ACC112 (cell line): ENCODE data around the gene SLC4A5.
"Not testable (repeated sequence)": the region's sequence is repeated elsewhere in the genome, so short reads cannot be mapped to it uniquely, and the experiment has no call there.

ENCODE experiments used
- H2AFZ ChIP-seq: fragments of 200-600 bp; sonication (generic); one replicate; pipeline ENCODE4 v1.6.0; 2017; ENCODE audit warnings: antibody characterized with exemption, low read length; ENCODE audit not compliant: unreplicated experiment
- H3K27ac ChIP-seq: fragments of 200-600 bp; sonication (generic); 2 replicates; pipeline ENCODE4 v1.5.1; 2014; ENCODE audit warnings: low read depth, mild to moderate bottlenecking, antibody characterized with exemption, low read length, moderate library complexity
- H3K27me3 ChIP-seq: fragments of 200-600 bp; sonication (generic); 2 replicates; pipeline ENCODE4 v1.6.1; 2014; ENCODE audit warnings: mild to moderate bottlenecking, antibody characterized with exemption, low read length, moderate library complexity, mixed read lengths; ENCODE audit not compliant: insufficient read depth
- H3K36me3 ChIP-seq: fragments of 200-600 bp; sonication (generic); 2 replicates; pipeline ENCODE4 v1.6.1; 2016; ENCODE audit warnings: mild to moderate bottlenecking, antibody characterized with exemption, low read length, moderate library complexity, mixed read lengths; ENCODE audit not compliant: insufficient read depth
- H3K4me1 ChIP-seq: fragments of 200-600 bp; sonication (generic); one replicate; pipeline ENCODE4 v1.6.1; 2016; ENCODE audit warnings: low read length, mixed read lengths; ENCODE audit not compliant: insufficient read depth, unreplicated experiment, control insufficient read depth
- H3K4me3 ChIP-seq: fragments of 200-600 bp; sonication (generic); 2 replicates; pipeline ENCODE4 v1.5.1; 2014; ENCODE audit warnings: mild to moderate bottlenecking, low read depth, low read length
- H3K79me2 ChIP-seq: fragments of 200-600 bp; sonication (generic); one replicate; pipeline ENCODE4 v1.6.0; 2016; ENCODE audit warnings: low read length; ENCODE audit not compliant: control insufficient read depth, unreplicated experiment, insufficient read depth

Gene SLC4A5

DNA sequence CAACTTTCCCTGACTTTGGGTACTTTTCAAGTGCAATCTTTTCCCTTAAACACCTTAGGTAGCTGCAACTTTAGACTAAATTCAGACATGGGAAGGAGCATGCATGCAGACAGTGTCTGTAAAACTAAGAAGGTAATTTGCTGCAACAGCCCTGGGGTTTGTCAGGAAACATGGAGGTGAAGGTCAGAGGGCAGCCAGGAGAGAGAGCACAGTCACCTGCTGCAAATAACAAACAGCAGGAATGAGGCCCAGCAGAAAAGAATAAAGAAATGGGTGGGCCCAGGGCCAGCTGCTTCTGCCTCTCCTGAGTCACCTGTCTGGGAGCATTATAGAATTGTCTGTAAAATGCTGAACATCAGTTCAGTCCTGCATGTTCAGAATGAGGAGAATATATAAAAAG is 109.6 kb downstream of the SLC4A5 start:
- H3K27me3 ChIP-seq: no peaks in the 10 kb centered on the region
- H2AFZ ChIP-seq: no peak overlapping the region

DNA sequence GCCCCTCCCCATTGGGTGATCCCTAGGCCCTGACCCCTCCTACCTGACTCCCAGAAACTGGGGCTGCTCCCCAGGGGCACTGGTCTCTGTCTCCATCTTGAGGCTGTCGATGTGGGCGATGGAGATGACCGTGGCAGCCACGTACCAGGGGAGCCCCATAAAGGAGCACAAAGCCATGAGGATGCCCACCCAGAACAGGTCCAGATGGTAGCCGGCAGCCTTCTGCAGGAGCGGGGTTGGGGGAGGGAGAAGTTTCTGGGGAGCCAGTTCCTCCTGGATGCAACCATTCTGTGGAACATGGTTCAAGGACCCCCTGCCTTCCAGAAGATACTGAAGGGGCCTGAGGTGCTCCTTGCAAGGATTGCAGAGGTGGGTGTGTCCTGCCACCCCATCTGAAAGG is 110.8 kb downstream of the SLC4A5 start:
- H3K79me2 ChIP-seq: no peaks in the 10 kb centered on the region
- no peak overlapping the region for H3K4me3 ChIP-seq
- H3K27ac ChIP-seq: no peak overlapping the region
- H3K36me3 ChIP-seq: no peaks in the 10 kb centered on the region
- no peaks in the 10 kb centered on the region for H3K27me3 ChIP-seq
- no peaks in the 10 kb centered on the region for H3K4me1 ChIP-seq
- no peak overlapping the region for H2AFZ ChIP-seq

More for the DNA sequence above, 109.6 kb downstream of the SLC4A5 start:
- H3K4me3 ChIP-seq: no peak overlapping the region
- H3K4me1 ChIP-seq: peaks cover 4% of the 10 kb centered on the region
- no peak overlapping the region for H3K27ac ChIP-seq
- H3K36me3 ChIP-seq: no peaks in the 10 kb centered on the region
- H3K79me2 ChIP-seq: no peaks in the 10 kb centered on the region

DNA sequence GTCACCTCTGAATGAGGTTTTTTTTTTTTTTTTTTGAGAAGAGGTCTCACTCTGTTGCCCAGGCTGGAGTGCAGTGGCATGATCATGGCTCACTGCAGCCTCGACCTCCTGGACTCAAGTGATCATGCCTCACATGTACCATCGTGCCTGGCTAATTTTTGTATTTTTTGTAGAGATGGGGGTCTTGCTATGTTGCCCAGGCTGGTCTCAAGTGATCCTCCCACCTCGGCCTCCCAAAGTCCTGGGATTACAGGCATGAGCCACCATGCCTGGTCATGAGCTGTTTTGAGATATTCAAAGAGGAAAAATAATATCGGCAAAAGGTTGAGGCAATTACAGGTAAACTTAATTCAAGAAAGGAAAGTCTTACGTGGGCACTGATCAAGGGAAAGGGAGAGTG is 113.4 kb downstream of the SLC4A5 start:
- H3K79me2 ChIP-seq, H2AFZ ChIP-seq, H3K27ac ChIP-seq, H3K27me3 ChIP-seq, H3K4me1 ChIP-seq, H3K36me3 ChIP-seq, H3K4me3 ChIP-seq: not testable (repeated sequence)

DNA sequence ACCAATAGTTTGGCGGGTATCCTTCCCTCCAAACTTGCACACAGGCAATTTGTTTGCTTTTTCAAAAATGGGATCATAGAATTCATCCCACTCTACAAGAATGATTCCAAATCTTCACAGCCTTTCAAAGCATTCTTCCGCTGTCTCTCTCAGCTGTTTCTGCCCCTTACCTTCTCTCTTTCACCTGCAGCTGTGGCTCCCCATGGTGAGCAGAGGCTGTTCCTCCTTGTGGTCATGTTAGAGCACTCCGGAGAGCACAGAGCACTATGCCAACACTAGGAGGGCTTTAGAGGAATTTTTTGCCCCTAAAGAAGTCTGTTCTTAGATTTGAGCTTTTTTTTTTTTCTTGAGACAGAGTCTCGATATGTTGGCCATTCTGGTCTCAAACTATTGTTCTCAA is 114.4 kb downstream of the SLC4A5 start:
- peaks cover 5% of the 10 kb centered on the region for H3K4me1 ChIP-seq
- H2AFZ ChIP-seq: no peak overlapping the region
- no peak overlapping the region for H3K4me3 ChIP-seq
- H3K79me2 ChIP-seq: no peaks in the 10 kb centered on the region
- no peaks in the 10 kb centered on the region for H3K27me3 ChIP-seq
- no peak overlapping the region for H3K27ac ChIP-seq
- H3K36me3 ChIP-seq: no peaks in the 10 kb centered on the region

DNA sequence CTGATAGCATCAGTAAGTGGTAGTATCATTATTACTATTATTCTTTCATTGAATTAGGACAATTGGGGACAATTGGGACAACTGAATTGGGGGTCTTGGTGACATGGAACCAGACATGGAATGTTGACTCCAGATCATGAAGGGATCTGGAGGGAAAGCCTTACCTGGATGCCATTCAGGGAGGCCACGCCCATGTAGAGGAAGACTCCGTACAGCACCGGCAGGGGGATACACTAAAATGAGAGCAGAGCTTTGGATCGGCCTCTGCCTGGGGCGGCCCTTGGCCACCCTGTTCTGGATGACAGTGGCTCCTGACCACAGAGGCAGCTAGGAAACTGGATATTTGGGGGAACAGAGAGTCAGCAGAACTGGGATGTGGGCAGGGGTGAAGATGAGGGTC is 115.6 kb downstream of the SLC4A5 start:
- H3K4me1 ChIP-seq: peaks cover 11% of the 10 kb centered on the region
- H2AFZ ChIP-seq: no peak overlapping the region
- H3K36me3 ChIP-seq: no peaks in the 10 kb centered on the region
- no peaks in the 10 kb centered on the region for H3K27me3 ChIP-seq
- H3K4me3 ChIP-seq: no peak overlapping the region
- no peak overlapping the region for H3K27ac ChIP-seq
- no peaks in the 10 kb centered on the region for H3K79me2 ChIP-seq

DNA sequence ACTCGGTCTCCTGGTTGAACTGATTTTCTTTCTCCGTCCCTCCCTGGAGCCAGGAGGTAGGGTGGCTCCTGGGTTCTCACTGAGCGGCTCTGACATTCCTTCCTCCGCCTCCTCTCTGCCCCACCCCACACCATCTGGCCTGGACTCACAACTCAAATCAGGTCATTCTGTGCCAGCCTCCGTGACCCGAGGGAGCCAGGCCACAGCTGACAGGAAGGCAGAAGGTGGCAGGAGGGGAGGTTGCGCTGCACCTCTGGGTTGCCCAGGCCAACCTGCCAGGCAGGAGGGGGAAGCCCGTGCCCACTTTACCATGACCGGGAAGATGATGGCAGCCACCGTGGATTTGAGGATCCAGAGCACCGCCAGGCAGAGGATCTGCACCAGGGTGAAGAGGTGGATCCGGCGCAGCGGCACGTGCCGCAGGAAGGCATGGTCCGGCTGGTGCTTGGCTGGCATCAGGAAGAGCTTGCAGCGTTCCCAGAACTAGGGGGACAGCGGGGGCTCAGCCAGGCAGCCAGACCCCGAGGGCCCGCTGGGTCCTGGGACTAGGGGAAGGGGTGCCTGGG is 116.5 kb downstream of the SLC4A5 start:
- Histone ChIP-seq H3K27me3 (no peaks in the 10 kb centered on the region), H3K79me2 (no peaks in the 10 kb centered on the region), H2AFZ (no peak overlapping the region), H3K4me3 (no peak overlapping the region), H3K36me3 (no peaks in the 10 kb centered on the region), H3K27ac (no peak overlapping the region), H3K4me1 (peaks cover 11% of the 10 kb centered on the region)

DNA sequence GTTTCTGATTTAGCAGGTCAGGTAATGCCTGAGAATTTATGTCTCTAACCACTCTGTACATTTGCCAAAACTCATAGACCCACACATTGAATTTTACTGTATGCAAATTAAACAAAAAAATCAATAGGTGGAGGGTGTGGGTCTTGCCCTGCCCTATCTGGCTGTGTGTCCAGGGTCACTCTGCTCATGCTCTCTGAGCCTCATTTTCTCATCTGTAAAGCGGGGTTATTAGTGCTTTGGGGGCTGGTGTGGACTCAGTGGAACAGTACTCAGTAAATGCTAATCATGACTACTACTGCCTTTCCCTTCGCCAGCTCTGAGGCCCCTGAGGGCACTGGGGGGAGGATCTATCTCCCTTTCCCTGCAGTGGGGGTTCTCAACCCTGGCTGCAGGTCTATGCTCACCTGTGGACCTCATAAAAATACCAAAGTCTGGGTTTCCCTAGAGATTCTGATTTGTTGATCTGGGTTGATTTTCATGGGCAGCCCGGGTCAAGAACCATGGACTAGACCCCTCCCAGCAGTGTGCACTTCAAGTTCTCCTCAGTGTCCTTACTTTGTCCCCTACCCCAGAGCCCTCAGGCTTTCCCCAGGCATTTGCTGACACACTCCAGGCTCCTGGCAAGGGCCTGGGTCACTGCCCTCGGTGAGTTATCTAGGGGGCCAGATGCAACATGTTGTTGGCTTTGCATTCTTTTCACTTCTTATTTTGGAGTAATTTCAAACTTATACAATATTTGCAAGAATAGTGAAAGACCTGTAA is 117.3 kb downstream of the SLC4A5 start:
- no peak overlapping the region for H2AFZ ChIP-seq
- H3K4me3 ChIP-seq: no peak overlapping the region
- H3K36me3 ChIP-seq: no peaks in the 10 kb centered on the region
- H3K4me1 ChIP-seq: peaks cover 11% of the 10 kb centered on the region
- H3K27ac ChIP-seq: no peak overlapping the region
- H3K27me3 ChIP-seq: no peaks in the 10 kb centered on the region
- H3K79me2 ChIP-seq: no peaks in the 10 kb centered on the region

DNA sequence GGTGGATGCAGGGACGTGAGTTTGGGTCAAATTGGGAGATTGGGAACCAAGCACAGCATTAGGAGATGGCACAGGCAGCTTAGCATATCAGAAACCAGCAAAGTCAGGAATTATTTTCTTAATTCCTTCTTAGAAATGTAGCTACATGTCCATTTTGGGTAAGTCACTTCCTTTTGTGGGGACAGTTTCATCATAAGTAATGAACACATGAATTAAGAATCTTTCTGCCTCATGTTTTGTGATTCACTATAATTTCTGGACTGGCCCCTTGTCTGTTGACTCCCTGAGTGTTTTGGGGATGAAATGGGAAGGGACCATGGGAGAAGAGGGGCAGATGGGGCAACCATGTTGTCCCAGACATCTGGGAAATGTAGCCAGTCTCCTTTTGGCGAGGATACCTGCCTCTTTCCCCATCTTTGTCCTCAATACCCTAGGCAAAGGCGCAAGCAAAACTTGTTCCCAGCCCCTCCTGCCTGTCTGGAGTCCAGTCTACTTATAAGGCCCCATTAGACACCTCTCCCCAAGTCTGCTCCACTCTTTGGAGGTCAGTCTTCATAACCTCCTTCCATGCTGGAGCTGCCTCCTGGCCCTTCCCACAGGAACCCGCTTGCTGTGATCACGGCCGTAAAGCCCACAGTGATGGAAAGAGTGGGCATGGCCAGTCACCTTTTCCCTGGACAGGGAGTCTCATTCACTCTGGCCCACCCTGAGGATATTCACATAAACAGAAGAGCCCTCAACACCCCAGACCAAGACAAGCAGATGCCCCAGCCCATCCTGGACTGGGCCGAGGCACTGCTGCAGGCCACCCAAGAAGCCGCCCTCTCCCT is 119.1 kb downstream of the SLC4A5 start:
- Histone ChIP-seq H3K4me1 (peaks cover 11% of the 10 kb centered on the region), H3K4me3 (no peak overlapping the region), H2AFZ (no peak overlapping the region), H3K36me3 (peaks cover 4% of the 10 kb centered on the region; the same call in 1 of the 2 replicates), H3K27me3 (no peaks in the 10 kb centered on the region), H3K79me2 (no peaks in the 10 kb centered on the region), H3K27ac (peak overlapping the region; percentile 59; the same call in 1 of the 2 replicates)

DNA sequence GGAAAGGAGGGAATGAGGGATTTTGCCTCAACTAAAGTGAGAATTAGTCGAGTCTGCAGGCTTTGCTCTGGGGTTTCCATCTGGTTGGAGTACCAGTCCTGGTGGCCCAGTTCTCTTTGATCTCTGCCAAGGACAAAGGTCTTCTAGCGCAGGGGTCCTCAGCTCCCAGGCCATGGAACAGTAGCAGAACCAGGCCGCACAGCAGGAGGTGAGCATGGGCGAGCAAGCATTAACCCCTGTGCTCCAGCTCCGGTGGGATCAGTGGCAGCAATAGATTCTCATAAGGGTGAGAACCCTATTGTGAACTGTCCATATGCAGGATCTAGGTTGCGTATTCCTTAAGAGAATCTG is 120.9 kb downstream of the SLC4A5 start:
- Histone ChIP-seq H3K27me3 (no peaks in the 10 kb centered on the region), H3K27ac (no peak overlapping the region), H3K36me3 (peaks cover 4% of the 10 kb centered on the region; the same call in 1 of the 2 replicates), H3K4me1 (peaks cover 11% of the 10 kb centered on the region), H2AFZ (no peak overlapping the region), H3K4me3 (no peak overlapping the region), H3K79me2 (no peaks in the 10 kb centered on the region)

DNA sequence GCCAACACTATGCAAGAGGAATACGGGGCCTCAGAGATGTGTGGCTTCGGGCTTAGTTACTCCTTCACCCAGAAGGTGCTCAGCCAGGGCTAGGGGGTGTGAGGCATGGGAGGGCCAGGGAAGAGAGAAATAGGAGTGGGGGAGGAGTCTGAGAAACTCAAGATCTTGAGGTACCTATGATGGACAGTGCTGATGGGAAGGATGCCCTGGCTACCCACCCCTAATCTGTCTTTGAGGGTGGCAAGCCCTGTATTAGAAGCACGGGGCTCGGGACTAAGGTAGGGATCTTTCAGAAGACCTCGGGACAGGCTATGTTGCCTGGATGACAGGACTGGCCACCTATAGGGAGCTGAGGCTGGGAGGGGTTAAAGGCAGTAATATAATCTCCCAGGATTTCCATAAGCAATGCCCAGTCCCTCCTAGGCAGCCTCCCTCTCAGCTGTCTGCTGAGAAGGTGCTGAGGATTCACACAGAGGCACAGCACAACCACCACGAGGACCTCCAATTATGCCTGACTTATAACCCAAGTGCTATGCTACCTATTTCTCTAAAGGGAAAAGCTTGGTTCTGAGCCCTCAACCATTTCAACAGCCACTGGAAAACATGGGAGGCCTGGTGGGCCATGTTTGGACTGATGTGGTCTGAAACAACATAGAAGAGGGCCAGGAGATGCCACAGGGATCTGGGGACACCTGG is 121.5 kb downstream of the SLC4A5 start:
- Histone ChIP-seq H3K79me2 (no peaks in the 10 kb centered on the region), H3K4me1 (peaks cover 11% of the 10 kb centered on the region), H3K27ac (no peak overlapping the region), H2AFZ (no peak overlapping the region), H3K36me3 (peaks cover 4% of the 10 kb centered on the region; the same call in 1 of the 2 replicates), H3K4me3 (no peak overlapping the region), H3K27me3 (no peaks in the 10 kb centered on the region)
